Smooth muscle cell (in vitro differentiated cells): ENCODE results near the gene SLC6A6. TPM values are rescaled to one million over a fixed set of nuclear protein-coding genes. Genes with fewer than 3 reads are reported as not detected.

Experiments
- DNase-seq: peaks from one replicate; lab custom pipeline; 2025; ENCODE audit not compliant: unreplicated experiment; lab: John Stamatoyannopoulos, UW
- H2AFZ ChIP-seq: fragments of 200-600 bp; sonication (generic); 2 replicates; pipeline ENCODE4 v1.6.0; 2016; ENCODE audit warnings: antibody characterized with exemption, low read depth, mild to moderate bottlenecking
- H3F3A ChIP-seq: fragments of 200-600 bp; sonication (generic); 2 replicates; pipeline ENCODE4 v1.6.0; 2017; ENCODE audit warnings: antibody characterized with exemption, low read depth
- H3K27ac ChIP-seq: fragments of 200-600 bp; sonication (generic); 2 replicates; pipeline ENCODE4 v1.5.1; 2016; ENCODE audit warnings: low read depth, mild to moderate bottlenecking
- H3K27me3 ChIP-seq: fragments of 200-600 bp; sonication (generic); 2 replicates; pipeline ENCODE4 v1.6.1; 2016; ENCODE audit warnings: low read depth, mild to moderate bottlenecking
- H3K36me3 ChIP-seq: fragments of 200-600 bp; sonication (generic); 2 replicates; pipeline ENCODE4 v1.5.1; 2016; ENCODE audit warnings: low read depth
- H3K4me1 ChIP-seq: fragments of 200-600 bp; sonication (generic); 2 replicates; pipeline ENCODE4 v1.5.1; 2016; ENCODE audit warnings: low read depth
- H3K4me2 ChIP-seq: fragments of 200-600 bp; sonication (generic); 2 replicates; pipeline ENCODE4 v1.6.0; 2016; ENCODE audit warnings: mild to moderate bottlenecking
- H3K4me3 ChIP-seq: fragments of 200-600 bp; sonication (generic); 2 replicates; pipeline ENCODE4 v1.5.1; 2016; ENCODE audit warnings: mild to moderate bottlenecking
- H3K79me2 ChIP-seq: fragments of 200-600 bp; sonication (generic); 2 replicates; pipeline ENCODE4 v1.6.0; 2016; ENCODE audit warnings: low read depth, mild to moderate bottlenecking
- H3K9ac ChIP-seq: fragments of 200-600 bp; sonication (generic); 2 replicates; pipeline ENCODE4 v1.6.0; 2016; ENCODE audit warnings: low read depth
- H3K9me3 ChIP-seq: fragments of 200-600 bp; sonication (generic); replicated peaks from 2 replicates; pipeline ENCODE4 v1.5.1; 2016; ENCODE audit warnings: low read depth
- H4K20me1 ChIP-seq: fragments of 200-600 bp; sonication (generic); 2 replicates; pipeline ENCODE4 v1.6.0; 2016; ENCODE audit warnings: low read depth
- CTCF ChIP-seq: fragments of 200-600 bp; sonication (generic); IDR thresholded peaks from 2 replicates; pipeline ENCODE4 v1.5.1; 2017; ENCODE audit warnings: borderline replicate concordance, mild to moderate bottlenecking, antibody characterized with exemption; ENCODE audit not compliant: insufficient read depth, poor library complexity, severe bottlenecking
- WGBS: methylation state at CpG from one replicate; pipeline ENCODE4 v1.1.7; 2016; ENCODE audit warnings: low lambda C conversion rate; 5-methylcytosine and 5-hydroxymethylcytosine counted together
- polyA plus RNA-seq: library from polyadenylated mRNA; unstranded; fragments of >200 nt; fragmentation: Nextera tagmentation; extraction: Ambion mirVana; gene quantifications from 2 replicates; pipeline ENCODE4 v1.2.1, GENCODE V29; 2016
- total RNA-seq: library from RNA; depleted of rRNA; stranded (reverse); fragments of >200 nt; gene quantifications from 2 replicates; pipeline ENCODE4 v1.2.3, GENCODE V29; 2014

SLC6A6 gene
- total and polyA plus RNA-seq, 2 experiments from 2014 or later: 9.4 to 11.7 TPM

GRCh38 chr3:14438262-14438661 is 35.9 kb downstream of the SLC6A6 start:
- TF ChIP-seq CTCF: no peak

GRCh38 chr3:14438929-14439328 is 36.5 kb downstream of the SLC6A6 start:
- no peaks in the 10 kb centered on the region for H3K36me3 ChIP-seq
- no peak overlapping the region for H3K27ac ChIP-seq
- no peak overlapping the region for H3K4me3 ChIP-seq
- H3K79me2 ChIP-seq: peaks cover 11% of the 10 kb centered on the region
- no peaks in the 10 kb centered on the region for H3K9me3 ChIP-seq
- peaks cover 22% of the 10 kb centered on the region for H4K20me1 ChIP-seq
- no peak for DNase-seq
- no peak for TF ChIP-seq CTCF
- 66% methylated on average over 6 of the region's 6 CpGs for WGBS
- H3K27me3 ChIP-seq: no peaks in the 10 kb centered on the region
- no peak overlapping the region for H3K9ac ChIP-seq
- H2AFZ ChIP-seq: no peak overlapping the region
- H3K4me1 ChIP-seq: no peaks in the 10 kb centered on the region
- H3K4me2 ChIP-seq: no peak overlapping the region
- no peaks in the 10 kb centered on the region for H3F3A ChIP-seq

More at GRCh38 chr3:14438262-14438661, 35.9 kb downstream of the SLC6A6 start:
- H3K9ac ChIP-seq: no peak overlapping the region
- no peaks in the 10 kb centered on the region for H3K36me3 ChIP-seq
- 96% methylated on average over 3 of the region's 3 CpGs for WGBS
- no peaks in the 10 kb centered on the region for H3K27me3 ChIP-seq
- H3F3A ChIP-seq: no peaks in the 10 kb centered on the region
- no peak overlapping the region for H3K4me3 ChIP-seq
- peaks cover 11% of the 10 kb centered on the region for H3K79me2 ChIP-seq
- no peaks in the 10 kb centered on the region for H3K9me3 ChIP-seq
- no peak overlapping the region for H2AFZ ChIP-seq
- H3K27ac ChIP-seq: no peak overlapping the region
- no peak overlapping the region for H3K4me2 ChIP-seq
- H4K20me1 ChIP-seq: peaks cover 22% of the 10 kb centered on the region
- H3K4me1 ChIP-seq: no peaks in the 10 kb centered on the region
- DNase-seq: no peak

- Histone ChIP-seq H3K9me3 (no peaks in the 10 kb centered on the region), H4K20me1 (peaks cover 22% of the 10 kb centered on the region), H3K79me2 (peaks cover 11% of the 10 kb centered on the region), H3F3A (no peaks in the 10 kb centered on the region), H3K4me3 (no peak overlapping the region), H3K4me1 (no peaks in the 10 kb centered on the region), H3K27me3 (no peaks in the 10 kb centered on the region), H3K4me2 (no peak overlapping the region), H3K9ac (no peak overlapping the region), H2AFZ (no peak overlapping the region), H3K36me3 (no peaks in the 10 kb centered on the region), H3K27ac (no peak overlapping the region)
- DNase-seq: no peak
- TF ChIP-seq CTCF: no peak
- 60% methylated on average over 13 of the region's 13 CpGs for WGBS
These were observed 37.2 kb downstream of the SLC6A6 start for GRCh38 chr3:14439501-14440167.

GRCh38 chr3:14440168-14440518 is 37.7 kb downstream of the SLC6A6 start:
- WGBS: 82% methylated on average over 3 of the region's 3 CpGs
- H3K4me1 ChIP-seq: no peaks in the 10 kb centered on the region
- H2AFZ ChIP-seq: no peak overlapping the region
- H3K4me2 ChIP-seq: no peak overlapping the region
- H4K20me1 ChIP-seq: peaks cover 22% of the 10 kb centered on the region
- no peak for DNase-seq
- H3K79me2 ChIP-seq: peaks cover 11% of the 10 kb centered on the region
- no peaks in the 10 kb centered on the region for H3K9me3 ChIP-seq
- no peak overlapping the region for H3K4me3 ChIP-seq
- no peak overlapping the region for H3K9ac ChIP-seq
- H3K27ac ChIP-seq: no peak overlapping the region
- no peaks in the 10 kb centered on the region for H3K27me3 ChIP-seq
- no peak for TF ChIP-seq CTCF
- H3F3A ChIP-seq: no peaks in the 10 kb centered on the region
- H3K36me3 ChIP-seq: no peaks in the 10 kb centered on the region
